ENCODE data around the gene BSND.

BSND gene

DNA sequence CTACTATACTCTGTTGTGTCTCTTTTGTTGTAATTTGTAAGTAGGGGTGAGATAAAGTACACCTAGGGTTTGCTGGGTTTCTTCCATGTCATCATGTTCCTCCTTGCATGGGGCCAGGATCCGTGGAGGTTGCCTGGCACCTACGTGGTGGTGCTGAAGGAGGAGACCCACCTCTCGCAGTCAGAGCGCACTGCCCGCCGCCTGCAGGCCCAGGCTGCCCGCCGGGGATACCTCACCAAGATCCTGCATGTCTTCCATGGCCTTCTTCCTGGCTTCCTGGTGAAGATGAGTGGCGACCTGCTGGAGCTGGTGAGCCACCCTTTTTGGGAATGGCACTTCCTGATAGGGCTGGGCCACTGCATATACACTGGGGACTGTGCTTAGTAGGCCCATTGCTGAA lies 45.0 kb downstream of the BSND start:
- H3K4me1 Mint-ChIP-seq (ENCODE audit: low read depth in 2 of 2): peaks cover 0 to 3% of the 10 kb centered on the region in 2 donors
- H3K36me3 Mint-ChIP-seq (ENCODE audit: insufficient read depth): no peaks in the 10 kb centered on the region
- no peak overlapping the region for H3K27ac Mint-ChIP-seq
- DNase-seq (no peak), ATAC-seq (replicated peaks) (no peak)
- no peaks in the 10 kb centered on the region for H3K9me3 Mint-ChIP-seq
- peaks cover 26 to 39% of the 10 kb centered on the region in 2 donors for H3K27me3 Mint-ChIP-seq
- no peak overlapping the region for H3K4me3 Mint-ChIP-seq

DNA sequence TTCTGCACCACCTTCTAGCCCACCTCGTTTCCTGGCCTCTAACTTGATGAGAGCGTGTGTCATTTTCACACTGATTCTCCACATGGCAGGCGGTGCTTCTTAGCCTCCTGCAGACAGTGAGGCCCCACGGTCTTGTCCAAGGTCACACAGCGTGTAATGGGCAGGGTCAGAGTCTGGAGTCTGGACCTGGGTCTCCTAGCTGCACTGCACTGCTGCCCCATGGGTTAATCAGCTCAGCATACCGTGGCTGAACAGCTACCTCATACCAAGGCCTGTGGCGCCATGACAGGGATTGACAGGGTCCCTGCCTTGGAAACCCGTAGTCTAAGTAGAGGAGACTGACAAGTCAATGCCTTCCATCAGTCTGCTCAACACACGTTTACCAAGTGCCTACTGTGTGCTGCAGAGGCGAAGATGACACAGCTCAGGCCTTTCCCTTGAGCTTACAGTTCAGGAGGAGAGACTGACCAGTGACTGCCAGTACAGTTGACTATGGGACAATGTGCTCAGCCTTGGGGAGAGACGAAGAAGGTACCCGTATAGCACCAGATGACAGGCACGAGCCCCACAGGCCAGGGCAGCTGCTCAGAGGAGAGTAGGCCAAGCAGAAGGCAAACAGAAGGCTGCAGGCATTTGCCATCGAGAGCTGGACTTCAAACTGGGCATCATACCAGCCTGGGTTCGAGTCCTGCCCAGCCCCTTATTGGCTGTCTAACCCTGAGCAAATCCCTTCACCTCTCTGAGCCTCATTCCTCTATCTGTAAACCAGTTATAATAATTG lies 46.1 kb downstream of the BSND start:
- Mint-ChIP-seq H3K4me3 (no peak overlapping the region), H3K27ac (no peak overlapping the region), H3K4me1 (ENCODE audit: low read depth in 2 of 2) (no peaks in the 10 kb centered on the region), H3K36me3 (ENCODE audit: insufficient read depth) (no peaks in the 10 kb centered on the region), H3K27me3 (peaks cover 17 to 28% of the 10 kb centered on the region in 2 donors), H3K9me3 (no peaks in the 10 kb centered on the region)
- DNase-seq (no peak), ATAC-seq (replicated peaks) (no peak)

DNA sequence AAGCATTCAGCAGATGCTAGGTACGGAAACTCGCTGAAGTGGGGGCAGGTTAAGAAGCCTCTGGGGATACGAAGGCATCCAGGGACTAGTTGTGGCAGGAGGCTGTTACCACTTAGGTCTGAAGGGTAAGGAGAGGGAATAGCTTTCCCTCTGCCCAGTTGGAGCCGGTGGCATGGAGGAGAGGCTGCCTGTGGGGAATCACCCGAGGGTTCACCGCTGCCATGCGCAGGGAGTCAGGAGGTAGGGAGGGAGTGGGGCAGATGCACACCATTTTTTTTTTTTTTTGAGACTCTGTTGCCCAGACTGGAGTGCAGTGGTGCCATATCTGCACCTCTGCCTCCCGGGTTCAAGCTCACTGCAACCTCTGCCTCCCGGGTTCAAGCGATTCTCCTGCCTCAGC lies 46.7 kb downstream of the BSND start:
- Mint-ChIP-seq H3K27ac (no peak overlapping the region), H3K36me3 (ENCODE audit: insufficient read depth) (no peaks in the 10 kb centered on the region), H3K4me1 (ENCODE audit: low read depth in 2 of 2) (no peaks in the 10 kb centered on the region), H3K27me3 (peaks cover 10 to 24% of the 10 kb centered on the region in 2 donors), H3K4me3 (no peak overlapping the region), H3K9me3 (no peaks in the 10 kb centered on the region)
- no peak for ATAC-seq (replicated peaks)
- DNase-seq: no peak

- no peak overlapping the region for H3K27ac Mint-ChIP-seq
- no peaks in the 10 kb centered on the region for H3K9me3 Mint-ChIP-seq
- H3K4me3 Mint-ChIP-seq: no peak overlapping the region
- no peaks in the 10 kb centered on the region for H3K36me3 Mint-ChIP-seq (ENCODE audit: insufficient read depth)
- H3K27me3 Mint-ChIP-seq: peaks cover 0 to 17% of the 10 kb centered on the region in 2 donors
- ATAC-seq (replicated peaks) (no peak), DNase-seq (no peak)
- H3K4me1 Mint-ChIP-seq (ENCODE audit: low read depth in 2 of 2): no peaks in the 10 kb centered on the region
Measured at GRCh38 chr1:55046871-55047270, 48.1 kb downstream of the BSND start.

DNA sequence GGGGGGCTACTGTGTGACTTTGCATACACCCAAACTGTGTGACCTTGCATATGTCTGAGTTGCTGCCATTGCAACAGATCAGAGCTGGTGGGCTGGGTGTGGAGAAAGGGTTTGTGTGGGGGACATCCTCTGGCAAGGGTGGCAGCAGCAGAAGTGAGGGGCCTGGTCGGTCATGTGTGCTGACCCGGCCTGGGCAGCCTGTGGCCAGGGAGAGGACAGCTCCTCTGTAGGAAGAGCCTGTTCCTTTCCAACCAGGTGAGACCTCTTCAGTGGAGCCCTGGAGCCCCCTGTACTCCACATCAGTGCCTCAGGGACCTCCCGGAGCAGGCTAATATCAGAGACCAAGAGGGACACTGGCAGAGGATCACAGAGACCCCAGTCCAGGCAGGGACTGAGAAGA lies 48.9 kb downstream of the BSND start:
- Mint-ChIP-seq H3K9me3 (no peaks in the 10 kb centered on the region), H3K4me1 (ENCODE audit: low read depth in 2 of 2) (no peaks in the 10 kb centered on the region), H3K4me3 (no peak overlapping the region), H3K27ac (peak overlapping the region in 1 of 2 donors; percentile 9), H3K27me3 (peaks cover 0 to 11% of the 10 kb centered on the region in 2 donors), H3K36me3 (ENCODE audit: insufficient read depth) (no peaks in the 10 kb centered on the region)
- ATAC-seq (replicated peaks) (no peak), DNase-seq (no peak)

GRCh38 chr1:55048453-55049270 lies 49.9 kb downstream of the BSND start:
- Mint-ChIP-seq H3K27me3 (peaks cover 0 to 17% of the 10 kb centered on the region in 2 donors), H3K36me3 (ENCODE audit: insufficient read depth) (no peaks in the 10 kb centered on the region), H3K4me1 (ENCODE audit: low read depth in 2 of 2) (no peaks in the 10 kb centered on the region), H3K4me3 (no peak overlapping the region), H3K27ac (peak overlapping the region in 1 of 2 donors; percentile 39), H3K9me3 (no peaks in the 10 kb centered on the region)
- ATAC-seq (replicated peaks) (no peak), DNase-seq (no peak)

DNA sequence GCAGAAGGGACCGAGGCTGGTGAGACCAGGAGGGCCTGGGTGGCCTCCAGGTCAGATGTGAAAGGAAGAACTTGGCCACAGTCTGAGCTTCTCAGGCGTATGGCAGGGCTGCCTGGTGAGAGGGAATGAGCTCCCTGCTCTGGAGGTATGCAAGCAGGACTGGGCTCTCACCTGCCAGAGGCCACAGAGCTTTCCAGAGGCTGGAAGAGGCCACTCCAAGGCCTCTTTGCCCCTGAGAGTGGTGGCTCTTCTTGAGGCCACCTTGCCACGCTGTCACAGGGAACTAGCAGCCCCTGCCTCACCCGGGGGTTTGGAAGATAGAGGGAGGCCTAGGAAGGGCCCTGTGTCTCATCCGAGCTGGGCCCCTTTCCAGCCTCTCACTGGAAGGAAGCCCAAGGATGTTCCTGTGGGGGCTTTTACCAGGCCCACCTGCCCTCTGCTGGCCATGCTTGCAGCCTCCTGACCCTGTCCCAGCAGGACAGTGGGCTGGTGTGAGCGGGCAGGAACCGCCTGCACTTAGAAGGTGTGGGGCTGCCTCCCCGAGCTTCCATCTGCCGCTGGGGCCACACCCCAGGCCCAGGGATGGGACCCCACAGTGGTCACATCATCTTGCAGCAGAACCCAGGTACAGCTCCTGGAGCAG lies 50.7 kb downstream of the BSND start:
- Mint-ChIP-seq H3K9me3 (no peaks in the 10 kb centered on the region), H3K27me3 (peaks cover 0 to 17% of the 10 kb centered on the region in 2 donors), H3K4me1 (ENCODE audit: low read depth in 2 of 2) (no peaks in the 10 kb centered on the region), H3K36me3 (ENCODE audit: insufficient read depth) (no peaks in the 10 kb centered on the region), H3K27ac (peak overlapping the region in 1 of 2 donors; percentile 39), H3K4me3 (no peak overlapping the region)
- ATAC-seq (replicated peaks) (no peak), DNase-seq (no peak)

DNA sequence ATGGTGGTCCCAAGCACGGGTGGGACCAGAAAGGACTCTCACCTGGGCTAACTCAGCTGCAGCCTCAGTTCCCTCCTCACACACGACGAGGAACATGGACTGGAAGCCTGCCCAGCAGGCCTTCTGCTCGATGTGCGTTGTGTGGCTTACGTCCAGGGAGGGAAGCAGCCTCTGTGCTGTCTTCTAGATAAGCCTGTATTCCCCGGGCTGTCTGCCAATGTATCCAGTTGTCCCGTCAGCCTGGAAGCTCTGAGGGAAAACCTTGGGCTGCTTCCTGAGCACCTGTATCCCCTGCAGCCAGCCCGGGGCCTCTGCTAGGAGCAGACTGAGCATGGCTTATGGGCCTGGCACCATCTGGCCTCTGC lies 51.2 kb downstream of the BSND start:
- Mint-ChIP-seq H3K27me3 (peaks cover 0 to 17% of the 10 kb centered on the region in 2 donors), H3K9me3 (no peaks in the 10 kb centered on the region), H3K4me3 (no peak overlapping the region), H3K27ac (no peak overlapping the region), H3K36me3 (ENCODE audit: insufficient read depth) (no peaks in the 10 kb centered on the region), H3K4me1 (ENCODE audit: low read depth in 2 of 2) (no peaks in the 10 kb centered on the region)
- ATAC-seq (replicated peaks): no peak
- no peak for DNase-seq

DNA sequence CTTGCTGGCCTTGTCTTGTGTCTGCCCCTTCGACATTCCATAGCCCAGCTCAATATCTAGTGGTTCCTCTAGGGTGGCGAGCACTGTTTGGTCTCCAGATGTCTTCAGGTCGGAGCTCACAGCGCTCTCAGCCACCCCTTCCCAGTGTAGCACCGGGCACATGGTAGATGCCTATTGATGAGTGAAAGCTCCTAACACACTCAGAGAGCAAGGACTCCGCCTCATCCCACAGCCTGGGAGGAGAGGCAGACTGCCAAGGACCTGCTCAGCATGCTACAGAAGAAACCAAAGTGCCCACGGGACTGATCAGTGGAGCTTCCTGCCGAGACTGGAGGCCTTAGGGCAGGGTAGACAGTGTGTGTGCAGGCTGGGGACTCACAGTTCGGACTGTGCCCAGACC lies 51.5 kb downstream of the BSND start:
- no peak overlapping the region for H3K27ac Mint-ChIP-seq
- no peaks in the 10 kb centered on the region for H3K4me1 Mint-ChIP-seq (ENCODE audit: low read depth in 2 of 2)
- ATAC-seq (replicated peaks) (no peak), DNase-seq (no peak)
- no peaks in the 10 kb centered on the region for H3K9me3 Mint-ChIP-seq
- H3K4me3 Mint-ChIP-seq: no peak overlapping the region
- H3K27me3 Mint-ChIP-seq: peaks cover 0 to 17% of the 10 kb centered on the region in 2 donors
- H3K36me3 Mint-ChIP-seq (ENCODE audit: insufficient read depth): no peaks in the 10 kb centered on the region

- Mint-ChIP-seq H3K27me3 (peaks cover 0 to 17% of the 10 kb centered on the region in 2 donors), H3K4me3 (no peak overlapping the region), H3K36me3 (ENCODE audit: insufficient read depth) (no peaks in the 10 kb centered on the region), H3K9me3 (no peaks in the 10 kb centered on the region), H3K4me1 (ENCODE audit: low read depth in 2 of 2) (no peaks in the 10 kb centered on the region), H3K27ac (no peak overlapping the region)
- DNase-seq: no peak
- ATAC-seq (replicated peaks): no peak
Measured at GRCh38 chr1:55051169-55051568, 52.4 kb downstream of the BSND start.

DNA sequence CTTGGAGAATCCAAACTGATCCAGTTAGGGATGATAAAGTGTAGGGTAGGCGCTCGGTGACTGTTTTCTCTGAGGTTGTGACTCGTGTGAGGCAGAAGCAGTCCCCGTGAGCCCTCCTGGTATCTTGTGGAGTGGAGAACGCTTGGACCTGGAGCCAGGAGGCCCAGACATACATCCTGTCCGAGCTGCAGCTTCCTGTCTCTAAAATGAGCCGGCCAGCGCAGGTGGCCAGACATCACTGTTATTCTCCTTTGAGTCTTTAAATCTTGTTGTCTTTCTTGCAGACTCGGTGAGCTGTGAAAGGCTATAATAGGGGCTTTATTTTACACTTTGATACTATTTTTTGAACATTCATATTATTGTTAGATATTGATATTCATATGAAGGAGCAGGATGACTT lies 52.9 kb downstream of the BSND start:
- Mint-ChIP-seq H3K9me3 (no peaks in the 10 kb centered on the region), H3K4me1 (ENCODE audit: low read depth in 2 of 2) (no peaks in the 10 kb centered on the region), H3K27me3 (peaks cover 0 to 17% of the 10 kb centered on the region in 2 donors), H3K27ac (no peak overlapping the region), H3K36me3 (ENCODE audit: insufficient read depth) (no peaks in the 10 kb centered on the region), H3K4me3 (no peak overlapping the region)
- DNase-seq: no peak
- ATAC-seq (replicated peaks): no peak

DNA sequence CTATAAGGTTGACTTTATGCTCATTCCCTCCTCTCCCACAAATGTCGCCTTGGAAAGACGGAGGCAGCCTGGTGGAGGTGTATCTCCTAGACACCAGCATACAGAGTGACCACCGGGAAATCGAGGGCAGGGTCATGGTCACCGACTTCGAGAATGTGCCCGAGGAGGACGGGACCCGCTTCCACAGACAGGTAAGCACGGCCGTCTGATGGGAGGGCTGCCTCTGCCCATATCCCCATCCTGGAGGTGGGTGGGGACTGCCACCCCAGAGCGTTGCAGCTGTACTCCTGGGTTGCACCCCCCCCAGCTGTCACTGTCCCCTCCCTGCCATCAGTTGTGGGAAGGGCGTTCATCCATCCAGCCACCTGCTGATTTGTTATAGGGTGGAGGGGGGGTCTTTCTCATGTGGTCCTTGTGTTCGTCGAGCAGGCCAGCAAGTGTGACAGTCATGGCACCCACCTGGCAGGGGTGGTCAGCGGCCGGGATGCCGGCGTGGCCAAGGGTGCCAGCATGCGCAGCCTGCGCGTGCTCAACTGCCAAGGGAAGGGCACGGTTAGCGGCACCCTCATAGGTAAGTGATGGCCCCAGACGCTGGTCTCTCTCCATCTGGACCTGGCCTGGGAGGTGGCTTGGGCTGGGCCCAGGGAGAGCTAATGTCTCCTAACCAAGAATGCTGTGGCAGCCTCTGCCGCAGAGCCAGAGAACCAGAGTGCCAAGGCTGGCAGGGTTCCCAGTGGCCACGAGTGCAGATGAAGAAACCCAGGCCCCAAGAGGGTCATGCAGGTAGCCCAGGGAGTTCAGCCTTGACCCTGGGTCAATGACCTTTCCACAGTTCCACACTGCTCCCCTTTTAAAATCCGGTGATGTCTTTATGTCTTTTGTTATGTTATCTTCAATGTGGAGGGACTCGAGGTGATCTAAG lies 53.7 kb downstream of the BSND start:
- Mint-ChIP-seq H3K27me3 (peaks cover 0 to 17% of the 10 kb centered on the region in 2 donors), H3K9me3 (no peaks in the 10 kb centered on the region), H3K27ac (no peak overlapping the region), H3K4me3 (no peak overlapping the region), H3K4me1 (ENCODE audit: low read depth in 2 of 2) (no peaks in the 10 kb centered on the region), H3K36me3 (ENCODE audit: insufficient read depth) (no peaks in the 10 kb centered on the region)
- no peak for ATAC-seq (replicated peaks)
- DNase-seq: no peak

Measured in effector memory CD8-positive, alpha-beta T cell (primary cell).